ENCODE measurements around the gene KCNMA1.

The KCNMA1 gene

DNA sequence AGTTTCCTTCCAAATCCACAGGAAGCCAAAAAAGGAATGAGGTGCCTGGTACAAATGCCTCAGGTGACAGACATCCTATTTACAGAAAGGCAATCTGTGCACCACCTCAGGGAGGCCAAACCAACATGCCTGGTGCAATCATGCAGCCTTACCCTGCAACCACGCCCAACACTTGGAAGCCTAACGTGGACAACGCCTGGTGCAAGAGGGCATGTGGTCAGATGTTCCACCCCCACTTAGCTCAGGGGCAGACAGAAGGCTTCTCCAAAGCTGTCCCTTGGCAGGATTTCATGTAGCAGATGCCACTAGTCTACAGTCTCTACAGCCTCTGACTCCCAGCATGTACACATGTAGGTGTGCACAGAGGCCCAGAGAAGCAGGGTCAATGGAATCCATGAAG lies 89.5 kb downstream of the KCNMA1 start:
- TF ChIP-seq, protein P1, sequence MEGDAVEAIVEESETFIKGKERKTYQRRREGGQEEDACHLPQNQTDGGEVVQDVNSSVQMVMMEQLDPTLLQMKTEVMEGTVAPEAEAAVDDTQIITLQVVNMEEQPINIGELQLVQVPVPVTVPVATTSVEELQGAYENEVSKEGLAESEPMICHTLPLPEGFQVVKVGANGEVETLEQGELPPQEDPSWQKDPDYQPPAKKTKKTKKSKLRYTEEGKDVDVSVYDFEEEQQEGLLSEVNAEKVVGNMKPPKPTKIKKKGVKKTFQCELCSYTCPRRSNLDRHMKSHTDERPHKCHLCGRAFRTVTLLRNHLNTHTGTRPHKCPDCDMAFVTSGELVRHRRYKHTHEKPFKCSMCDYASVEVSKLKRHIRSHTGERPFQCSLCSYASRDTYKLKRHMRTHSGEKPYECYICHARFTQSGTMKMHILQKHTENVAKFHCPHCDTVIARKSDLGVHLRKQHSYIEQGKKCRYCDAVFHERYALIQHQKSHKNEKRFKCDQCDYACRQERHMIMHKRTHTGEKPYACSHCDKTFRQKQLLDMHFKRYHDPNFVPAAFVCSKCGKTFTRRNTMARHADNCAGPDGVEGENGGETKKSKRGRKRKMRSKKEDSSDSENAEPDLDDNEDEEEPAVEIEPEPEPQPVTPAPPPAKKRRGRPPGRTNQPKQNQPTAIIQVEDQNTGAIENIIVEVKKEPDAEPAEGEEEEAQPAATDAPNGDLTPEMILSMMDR (IDR thresholded peaks at IDR 0.05; ENCODE audit: insufficient read depth, low read depth, low read length, missing control alignments), result no peak
- no peak overlapping the region for H3K4me3 ChIP-seq (ENCODE audit: low read depth, low read length)
- DNase-seq (ENCODE audit: low read depth), result no peak

DNA sequence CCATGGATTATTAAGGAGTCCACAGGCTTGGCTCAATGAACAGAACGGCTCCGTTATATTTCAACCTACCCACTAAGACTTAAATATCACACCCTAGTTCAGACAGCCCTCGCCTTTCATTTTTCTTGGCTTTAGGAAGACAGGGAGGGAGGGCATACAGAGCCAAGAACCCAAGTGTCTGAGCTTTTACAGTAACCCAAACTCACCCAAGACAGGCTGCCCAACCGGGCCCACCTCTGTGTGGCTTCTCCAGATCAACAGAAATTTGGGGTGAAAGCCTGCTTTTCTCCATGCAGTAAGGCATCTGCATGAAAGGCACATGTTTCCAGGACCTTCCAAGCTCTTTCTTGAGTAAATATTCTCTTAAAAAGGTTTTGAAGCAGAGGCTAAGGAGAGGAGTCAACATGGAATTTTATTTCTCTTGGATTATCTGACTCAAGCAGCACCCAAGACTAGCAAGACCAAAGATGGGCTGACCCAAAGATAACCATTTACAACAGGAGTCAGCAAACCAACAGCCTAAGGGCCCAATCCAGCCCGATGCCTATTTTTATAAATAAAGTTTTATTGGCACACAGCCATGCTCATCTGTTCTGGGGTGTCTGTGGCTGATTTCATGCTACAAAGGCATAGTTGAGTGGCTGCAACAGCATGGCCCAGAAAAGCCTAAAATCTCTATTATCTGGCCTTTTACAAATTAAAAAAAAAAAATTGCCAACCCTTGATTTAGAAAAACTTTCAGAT lies 90.1 kb downstream of the KCNMA1 start:
- no peak for DNase-seq (ENCODE audit: low read depth)
- TF ChIP-seq, protein P1 (IDR thresholded peaks at IDR 0.05; ENCODE audit: insufficient read depth, low read depth, low read length, missing control alignments), result no peak

GRCh38 chr10:77546042-77546441 lies 91.6 kb downstream of the KCNMA1 start:
- no peak overlapping the region for H3K4me3 ChIP-seq (ENCODE audit: low read depth, low read length)
- TF ChIP-seq, protein P1 (IDR thresholded peaks at IDR 0.05; ENCODE audit: insufficient read depth, low read depth, low read length, missing control alignments), result no peak
- DNase-seq (ENCODE audit: low read depth), result no peak

More for the DNA sequence above, 90.1 kb downstream of the KCNMA1 start:
- no peak overlapping the region for H3K4me3 ChIP-seq (ENCODE audit: low read depth, low read length)

- DNase-seq (ENCODE audit: low read depth), result no peak
- no peak overlapping the region for H3K4me3 ChIP-seq (ENCODE audit: low read depth, low read length)
- TF ChIP-seq, protein P1 (IDR thresholded peaks at IDR 0.05; ENCODE audit: insufficient read depth, low read depth, low read length, missing control alignments), result no peak
These were observed 92.0 kb downstream of the KCNMA1 start for GRCh38 chr10:77545585-77545984.

GRCh38 chr10:77544617-77545016 lies 93.0 kb downstream of the KCNMA1 start:
- no peak for DNase-seq (ENCODE audit: low read depth)
- TF ChIP-seq, protein P1 (IDR thresholded peaks at IDR 0.05; ENCODE audit: insufficient read depth, low read depth, low read length, missing control alignments), result no peak
- no peak overlapping the region for H3K4me3 ChIP-seq (ENCODE audit: low read depth, low read length)

DNA sequence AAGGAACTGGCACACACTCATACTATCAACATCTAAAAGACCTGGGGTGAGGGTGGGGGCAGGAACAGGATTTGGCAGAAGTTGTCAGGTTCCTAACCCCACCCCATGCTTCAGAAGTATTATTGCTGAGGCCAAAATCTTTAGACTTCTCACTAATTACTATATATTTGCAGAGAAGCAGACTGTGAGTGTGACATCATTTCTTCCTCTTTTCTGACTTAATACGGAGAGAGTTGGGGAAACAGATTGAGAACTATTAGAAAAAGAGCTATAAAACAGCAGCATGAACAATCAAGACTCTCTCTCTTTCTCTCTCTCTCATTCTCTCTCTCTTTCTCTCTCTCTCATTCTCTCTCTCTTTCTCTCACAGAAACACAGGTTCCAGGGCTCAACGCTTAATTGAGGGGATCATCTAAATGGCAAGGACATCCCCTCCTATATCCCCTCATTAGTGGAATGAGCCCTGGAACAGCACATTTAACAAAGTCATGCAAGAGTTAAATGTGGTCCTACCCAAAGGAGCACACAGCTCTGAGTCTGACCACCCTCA lies 94.8 kb downstream of the KCNMA1 start:
- H3K4me3 ChIP-seq (ENCODE audit: low read depth, low read length), result no peak overlapping the region
- TF ChIP-seq, protein P1 (IDR thresholded peaks at IDR 0.05; ENCODE audit: insufficient read depth, low read depth, low read length, missing control alignments), result no peak
- no peak for DNase-seq (ENCODE audit: low read depth)

All from GM12865 (cell line).